DND-41 (cell line): ENCODE measurements around the gene PRR29.

Experiments used
- ATAC-seq: fragments of 200-7000 bp; cut with Tn5 transposase; 3 replicates; pipeline ENCODE4 v1.9.1; 2021; ENCODE audit warnings: low read depth; ENCODE audit not compliant: insufficient read depth
- DNase-seq: peaks from one replicate; pipeline ENCODE4 v3.0.0-alpha.2; 2020
- H2AFZ ChIP-seq: 2 replicates; pipeline ENCODE4 v1.6.0; 2012; ENCODE audit warnings: low read depth, low read length
- H3K27ac ChIP-seq: 2 replicates; pipeline ENCODE4 v1.5.1; 2012; ENCODE audit warnings: low read length, inconsistent platforms
- H3K27me3 ChIP-seq: fragments of 200-600 bp; sonication (generic); 2 replicates; pipeline ENCODE4 v1.6.0; 2012; ENCODE audit warnings: low read length, mild to moderate bottlenecking, inconsistent platforms; ENCODE audit not compliant: insufficient read depth, poor library complexity
- H3K36me3 ChIP-seq: 2 replicates; pipeline ENCODE4 v1.5.1; 2012; ENCODE audit warnings: low read length, inconsistent platforms; ENCODE audit not compliant: insufficient read depth
- H3K4me1 ChIP-seq: 2 replicates; pipeline ENCODE4 v1.5.1; 2012; ENCODE audit warnings: mild to moderate bottlenecking, low read length; ENCODE audit not compliant: insufficient read depth
- H3K4me2 ChIP-seq: 2 replicates; pipeline ENCODE4 v1.6.0; 2012; ENCODE audit warnings: mild to moderate bottlenecking, moderate library complexity, low read length, inconsistent platforms; ENCODE audit not compliant: insufficient read depth
- H3K4me3 ChIP-seq, 2 experiments: fragments of 200-600 bp in 1 of 2; shearing (Covaris generic) in 1 of 2; 2 replicates each; pipeline ENCODE4 v1.5.1; 2012 to 2016; ENCODE audit warnings: inconsistent platforms in 2 of 2, low read length in 2 of 2, mild to moderate bottlenecking in 2 of 2, low read depth in 1 of 2, moderate library complexity in 1 of 2
- H3K79me2 ChIP-seq: 2 replicates; pipeline ENCODE4 v1.6.0; 2012; ENCODE audit warnings: low read length, inconsistent platforms; ENCODE audit not compliant: insufficient read depth
- H3K9ac ChIP-seq: 2 replicates; pipeline ENCODE4 v1.6.0; 2012; ENCODE audit warnings: low read depth, mild to moderate bottlenecking, inconsistent platforms, low read length, moderate library complexity
- H3K9me3 ChIP-seq: 2 replicates; pipeline ENCODE4 v1.5.1; 2012; ENCODE audit warnings: low read length, moderate library complexity, mild to moderate bottlenecking, inconsistent platforms; ENCODE audit not compliant: insufficient read depth, severe bottlenecking
- H4K20me1 ChIP-seq: 2 replicates; pipeline ENCODE4 v1.6.0; 2012; ENCODE audit warnings: low read length; ENCODE audit not compliant: insufficient read depth
- CTCF ChIP-seq: IDR thresholded peaks from 2 replicates; pipeline ENCODE4 v1.5.1; 2012; ENCODE audit warnings: borderline replicate concordance, low read length, moderate library complexity, mild to moderate bottlenecking; ENCODE audit not compliant: poor library complexity, severe bottlenecking; ENCODE audit errors: extremely low read depth
- EZH2 ChIP-seq: IDR thresholded peaks from 3 replicates; pipeline ENCODE4 v1.6.1; 2012; ENCODE audit warnings: borderline replicate concordance, low read depth, mild to moderate bottlenecking, moderate library complexity, low read length, inconsistent platforms; ENCODE audit not compliant: severe bottlenecking

PRR29 gene

GRCh38 chr17:63955791-63956190, 42.4 kb upstream of the PRR29 start:
- Histone ChIP-seq H2AFZ (no peak overlapping the region), H3K79me2 (no peaks in the 10 kb centered on the region), H3K27ac (no peak overlapping the region), H3K4me2 (no peak overlapping the region), H3K4me1 (peaks cover 19% of the 10 kb centered on the region), H3K4me3 (no peak overlapping the region), H3K9ac (no peak overlapping the region), H3K9me3 (no peaks in the 10 kb centered on the region), H3K36me3 (no peaks in the 10 kb centered on the region), H3K27me3 (no peaks in the 10 kb centered on the region), H4K20me1 (peaks cover 3% of the 10 kb centered on the region; the same call in 1 of the 2 replicates)
- ATAC-seq (no peak), DNase-seq (no peak)
- TF ChIP-seq EZH2 (no peak), CTCF (no peak)

DNA sequence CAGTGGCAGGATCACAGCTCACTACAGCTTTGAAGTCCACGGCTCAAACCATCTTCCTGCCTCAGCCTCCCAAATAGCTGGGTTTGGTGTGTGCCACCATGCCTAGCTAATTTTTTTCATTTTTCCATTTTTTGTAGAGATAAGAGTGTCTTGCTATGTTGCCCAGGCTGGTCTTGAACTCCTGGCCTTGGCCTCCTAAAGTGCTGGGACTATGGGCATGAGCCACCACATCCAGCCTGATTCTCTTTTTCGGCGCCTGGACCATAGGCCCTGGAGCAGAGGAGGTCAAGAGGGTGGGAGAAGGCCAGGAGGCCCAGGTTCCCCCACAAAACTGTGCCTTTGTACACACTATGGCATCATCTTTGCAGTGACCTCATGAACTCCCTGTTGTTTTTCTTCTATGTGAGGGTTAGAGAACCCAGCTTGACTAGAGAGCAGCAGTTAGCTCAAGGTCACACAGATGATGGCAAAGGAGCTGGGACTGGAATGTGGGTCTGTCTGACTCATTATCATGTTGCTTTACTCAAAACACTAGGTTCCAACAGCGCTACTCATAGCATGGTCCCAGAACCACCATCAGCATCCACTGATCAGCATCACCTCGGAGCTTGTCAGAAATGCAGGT, 41.7 kb upstream of the PRR29 start:
- Histone ChIP-seq H3K4me1 (peaks cover 19% of the 10 kb centered on the region), H2AFZ (no peak overlapping the region), H3K9me3 (no peaks in the 10 kb centered on the region), H3K27ac (no peak overlapping the region), H4K20me1 (peaks cover 3% of the 10 kb centered on the region; the same call in 1 of the 2 replicates), H3K9ac (no peak overlapping the region), H3K79me2 (no peaks in the 10 kb centered on the region), H3K36me3 (no peaks in the 10 kb centered on the region), H3K4me2 (no peak overlapping the region), H3K4me3 (no peak overlapping the region), H3K27me3 (no peaks in the 10 kb centered on the region)
- ATAC-seq: no peak
- DNase-seq: no peak
- TF ChIP-seq EZH2 (no peak), CTCF (no peak)

DNA sequence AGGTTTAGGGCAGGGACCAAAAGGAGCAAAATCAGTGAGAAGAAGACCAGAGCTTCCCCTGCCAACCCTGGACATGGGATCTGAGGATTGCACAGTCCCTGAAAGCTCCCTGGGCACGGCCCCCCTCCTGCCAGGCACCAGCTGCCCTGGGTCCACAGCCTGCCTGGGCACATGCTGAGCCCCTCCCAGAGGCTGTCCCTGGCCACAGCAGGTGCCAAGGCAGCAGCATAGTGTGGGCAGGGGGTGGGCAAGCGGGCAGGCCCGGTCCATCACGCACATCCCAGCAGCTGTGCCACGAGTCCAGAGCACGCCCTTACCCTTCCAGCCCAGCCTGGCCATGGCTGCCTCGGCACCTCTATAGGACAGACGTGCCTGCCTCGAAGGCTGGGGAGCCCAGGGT, 38.1 kb upstream of the PRR29 start:
- Histone ChIP-seq H3K79me2 (no peaks in the 10 kb centered on the region), H2AFZ (no peak overlapping the region), H3K27ac (no peak overlapping the region), H3K4me2 (no peak overlapping the region), H3K4me3 (no peak overlapping the region), H3K36me3 (no peaks in the 10 kb centered on the region), H3K9ac (no peak overlapping the region), H3K27me3 (no peaks in the 10 kb centered on the region), H4K20me1 (0 out of 2 replicates have a peak, but pooled peaks cover 3% of the 10 kb centered on the region), H3K9me3 (no peaks in the 10 kb centered on the region), H3K4me1 (peaks cover 5% of the 10 kb centered on the region)
- TF ChIP-seq CTCF: no peak
- no peak for TF ChIP-seq EZH2
- DNase-seq: no peak
- ATAC-seq: no peak
